Measurements from ENCODE around the gene LSP1.

LSP1 gene

DNA sequence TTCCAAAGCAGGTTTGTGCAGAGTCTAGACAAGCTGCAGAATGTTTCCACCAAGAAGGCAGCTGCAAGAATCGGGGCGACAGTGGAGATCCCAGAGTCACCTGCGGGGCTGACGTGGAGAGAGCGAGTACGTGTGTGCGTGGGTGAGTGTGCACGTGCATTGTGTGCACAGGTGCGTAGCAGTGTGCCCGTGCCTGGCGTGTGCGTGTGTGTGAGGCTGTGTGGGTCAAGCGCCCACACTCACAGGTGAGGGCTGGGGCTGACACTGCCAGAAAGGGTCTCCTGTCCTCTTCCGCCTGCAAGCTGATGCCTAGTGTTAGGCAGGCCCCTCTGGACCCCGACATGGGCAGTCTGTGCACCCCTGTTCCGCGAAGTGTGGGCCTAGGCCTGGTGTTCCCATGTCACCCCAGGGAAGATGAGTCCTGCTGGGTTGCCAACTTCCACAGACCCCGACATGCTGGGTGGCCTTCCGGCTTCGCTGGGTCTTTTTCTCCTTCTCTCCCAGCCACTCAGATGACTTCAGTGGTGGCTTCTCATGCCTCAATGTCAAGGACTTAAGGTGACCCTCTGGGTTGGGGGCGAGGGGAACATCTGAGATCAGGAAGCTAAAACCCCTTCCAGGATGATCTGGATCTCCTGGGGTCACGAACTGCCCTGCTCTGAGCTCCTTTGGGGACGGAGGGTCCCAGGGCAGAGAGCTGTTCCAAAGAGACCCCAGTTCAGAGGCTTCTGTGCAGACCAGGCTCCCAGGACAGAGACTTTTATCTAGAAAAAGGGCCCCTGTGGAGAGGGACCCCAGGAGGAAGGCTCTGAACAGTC, 28.5 kb upstream of the LSP1 start:
- DNase-seq (ENCODE audit: insufficient read length, low spot score) = no peak
- no peak for FAIRE-seq

DNA sequence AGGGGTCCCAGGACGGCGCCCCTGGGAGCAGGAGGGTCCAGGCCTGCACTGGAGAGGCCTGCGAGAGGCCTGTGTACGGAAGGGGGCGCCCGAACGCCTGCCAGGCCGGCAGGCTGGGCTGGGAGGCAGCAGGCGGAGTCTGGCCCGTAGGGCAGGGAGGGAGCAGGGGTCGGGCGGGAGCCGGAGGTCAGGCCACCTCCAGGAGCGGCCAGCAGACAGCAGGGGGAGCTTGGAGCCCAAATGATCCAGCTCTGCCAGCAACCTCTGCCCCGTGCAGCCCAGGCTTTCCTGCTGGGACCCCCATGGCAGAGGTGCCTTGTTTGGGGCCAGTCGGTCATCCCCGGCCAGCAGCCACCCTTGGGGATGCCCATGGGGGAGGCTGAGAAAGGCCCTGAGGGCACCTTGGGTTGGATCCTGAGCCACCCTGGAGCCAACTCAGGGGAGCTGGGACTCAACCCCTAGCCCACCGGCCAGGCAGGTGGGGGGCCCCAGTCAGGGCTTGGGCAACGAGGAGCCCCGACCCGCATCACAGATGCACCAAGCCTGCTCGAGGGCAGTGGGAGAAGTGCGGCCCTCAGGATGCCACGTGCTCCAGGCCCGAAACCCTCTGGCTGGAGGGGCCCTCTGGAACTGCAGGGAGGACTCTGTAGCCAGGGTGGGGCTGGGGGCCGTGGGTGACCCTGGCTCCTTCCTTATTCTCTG, 27.7 kb upstream of the LSP1 start:
- no peak for FAIRE-seq
- DNase-seq (ENCODE audit: insufficient read length, low spot score) = no peak

- FAIRE-seq = no peak
Observed at GRCh38 chr11:1825785-1826451, 27.0 kb upstream of the LSP1 start.

DNA sequence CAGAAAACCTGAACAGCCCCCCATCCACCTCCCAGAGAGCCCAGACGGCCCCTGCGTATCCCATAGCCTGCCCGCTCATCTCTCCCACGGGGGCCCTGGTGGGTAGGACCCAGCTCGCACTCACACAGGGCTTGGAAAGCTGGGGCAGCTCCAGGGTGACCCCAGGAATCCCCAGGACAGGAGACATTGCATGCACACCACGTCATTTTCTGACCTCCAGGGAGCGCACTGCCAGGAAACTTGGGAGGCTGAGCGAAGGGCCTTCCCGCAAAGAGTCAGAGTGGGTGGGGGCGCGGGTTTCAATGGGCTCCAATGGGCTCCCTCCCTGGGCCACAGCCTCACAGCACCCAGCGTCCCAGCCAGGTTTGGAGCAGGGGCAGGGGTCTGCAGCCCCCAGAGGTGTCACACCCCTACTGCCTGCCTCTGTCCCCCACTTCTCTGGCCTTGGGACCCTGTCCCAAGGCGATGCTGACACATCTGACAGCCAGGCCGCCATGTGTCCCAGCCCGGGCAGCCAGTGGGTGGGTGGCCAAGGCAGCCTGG, 26.3 kb upstream of the LSP1 start:
- DNase-seq (ENCODE audit: insufficient read length, low spot score) = no peak

More at GRCh38 chr11:1825785-1826451, 27.0 kb upstream of the LSP1 start:
- DNase-seq (ENCODE audit: insufficient read length, low spot score) = no peak

DNA sequence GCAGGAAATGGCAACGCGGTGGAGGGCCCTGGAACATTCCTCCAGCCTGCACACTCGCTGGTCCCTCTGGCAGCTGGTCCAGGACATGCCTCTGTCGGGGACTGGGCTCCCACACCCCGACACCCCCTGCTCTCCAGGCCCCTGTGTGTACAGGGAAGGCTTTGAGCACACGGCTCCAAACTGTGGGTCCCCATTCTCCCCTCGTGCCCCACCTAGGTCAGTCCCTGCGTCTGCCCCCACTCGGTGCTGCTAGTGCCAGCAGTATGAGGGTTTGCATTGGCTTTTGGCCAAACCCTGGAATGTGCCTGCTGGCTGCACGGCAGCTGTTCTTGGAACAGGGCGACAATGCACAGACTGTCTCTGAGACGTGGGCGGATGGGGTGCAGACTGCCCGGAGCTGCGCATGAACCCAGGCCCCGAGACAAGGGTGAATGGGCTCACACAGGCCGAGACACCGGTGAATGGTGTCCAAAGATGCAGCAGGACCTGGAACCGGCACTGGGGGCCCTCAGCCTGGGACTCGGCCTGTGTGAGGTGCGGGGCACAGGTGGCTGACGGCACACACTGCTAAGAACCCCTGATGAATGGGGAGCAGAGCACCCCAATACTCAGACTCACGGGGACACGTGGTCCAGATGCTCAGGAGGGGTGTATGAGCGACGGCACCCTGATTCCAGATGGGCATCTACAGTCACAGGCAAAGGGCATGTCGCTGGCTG, 25.6 kb upstream of the LSP1 start:
- DNase-seq (ENCODE audit: insufficient read length, low spot score) (peak; percentile 68), FAIRE-seq (peak; percentile 60)

More for the DNA sequence above, 26.3 kb upstream of the LSP1 start:
- no peak for FAIRE-seq

GRCh38 chr11:1827931-1828330, 25.0 kb upstream of the LSP1 start:
- DNase-seq (ENCODE audit: insufficient read length, low spot score) (no peak), FAIRE-seq (no peak)

GRCh38 chr11:1828542-1828941, 24.3 kb upstream of the LSP1 start:
- FAIRE-seq (no peak), DNase-seq (ENCODE audit: insufficient read length, low spot score) (no peak)

- peak; percentile 82 for DNase-seq (ENCODE audit: insufficient read length, low spot score)
- no peak for FAIRE-seq
Observed at GRCh38 chr11:1829039-1829820, 23.7 kb upstream of the LSP1 start.

- FAIRE-seq (no peak), DNase-seq (ENCODE audit: insufficient read length, low spot score) (no peak)
Observed at GRCh38 chr11:1830004-1830321, 22.9 kb upstream of the LSP1 start.

- DNase-seq (ENCODE audit: insufficient read length, low spot score) (peak; percentile 30), FAIRE-seq (no peak)
Observed at GRCh38 chr11:1830322-1831223, 22.3 kb upstream of the LSP1 start.

GRCh38 chr11:1831338-1832210, 21.3 kb upstream of the LSP1 start:
- DNase-seq (ENCODE audit: insufficient read length, low spot score) (no peak), FAIRE-seq (no peak)

- DNase-seq (ENCODE audit: insufficient read length, low spot score) (peak; percentile 70), FAIRE-seq (no peak)
Observed at GRCh38 chr11:1832211-1832919, 20.5 kb upstream of the LSP1 start.

- no peak for FAIRE-seq
- DNase-seq (ENCODE audit: insufficient read length, low spot score) = no peak
Observed at GRCh38 chr11:1832920-1833295, 20.0 kb upstream of the LSP1 start.

DNA sequence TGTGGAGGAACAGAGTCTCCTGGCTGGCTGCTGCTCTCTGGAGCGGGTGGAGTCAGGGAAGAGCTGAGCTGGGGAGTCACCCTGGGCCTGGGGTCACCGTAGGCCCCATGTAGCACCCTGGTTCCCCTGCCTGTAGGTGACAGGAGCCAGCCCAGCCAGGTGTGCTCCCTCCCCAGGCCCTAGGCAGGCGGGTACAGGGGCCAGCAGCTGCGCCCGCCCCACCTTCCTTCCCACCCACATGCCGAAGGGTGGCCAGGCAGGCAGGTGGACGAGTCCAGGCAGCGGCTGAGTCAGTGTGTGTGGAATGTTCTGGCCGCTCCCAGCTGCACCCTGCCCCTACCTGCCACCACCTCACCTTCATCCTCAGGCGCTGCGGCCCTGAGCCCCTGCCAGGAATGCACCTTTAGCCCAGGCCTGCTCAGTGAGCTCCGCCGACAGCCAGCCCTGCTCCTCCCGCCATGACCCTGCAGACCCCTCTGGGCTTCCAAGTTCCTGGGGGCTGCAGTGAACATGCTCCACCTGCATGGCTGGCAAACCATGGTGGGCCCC, 18.7 kb upstream of the LSP1 start:
- no peak for FAIRE-seq
- DNase-seq (ENCODE audit: insufficient read length, low spot score) = no peak

DNA sequence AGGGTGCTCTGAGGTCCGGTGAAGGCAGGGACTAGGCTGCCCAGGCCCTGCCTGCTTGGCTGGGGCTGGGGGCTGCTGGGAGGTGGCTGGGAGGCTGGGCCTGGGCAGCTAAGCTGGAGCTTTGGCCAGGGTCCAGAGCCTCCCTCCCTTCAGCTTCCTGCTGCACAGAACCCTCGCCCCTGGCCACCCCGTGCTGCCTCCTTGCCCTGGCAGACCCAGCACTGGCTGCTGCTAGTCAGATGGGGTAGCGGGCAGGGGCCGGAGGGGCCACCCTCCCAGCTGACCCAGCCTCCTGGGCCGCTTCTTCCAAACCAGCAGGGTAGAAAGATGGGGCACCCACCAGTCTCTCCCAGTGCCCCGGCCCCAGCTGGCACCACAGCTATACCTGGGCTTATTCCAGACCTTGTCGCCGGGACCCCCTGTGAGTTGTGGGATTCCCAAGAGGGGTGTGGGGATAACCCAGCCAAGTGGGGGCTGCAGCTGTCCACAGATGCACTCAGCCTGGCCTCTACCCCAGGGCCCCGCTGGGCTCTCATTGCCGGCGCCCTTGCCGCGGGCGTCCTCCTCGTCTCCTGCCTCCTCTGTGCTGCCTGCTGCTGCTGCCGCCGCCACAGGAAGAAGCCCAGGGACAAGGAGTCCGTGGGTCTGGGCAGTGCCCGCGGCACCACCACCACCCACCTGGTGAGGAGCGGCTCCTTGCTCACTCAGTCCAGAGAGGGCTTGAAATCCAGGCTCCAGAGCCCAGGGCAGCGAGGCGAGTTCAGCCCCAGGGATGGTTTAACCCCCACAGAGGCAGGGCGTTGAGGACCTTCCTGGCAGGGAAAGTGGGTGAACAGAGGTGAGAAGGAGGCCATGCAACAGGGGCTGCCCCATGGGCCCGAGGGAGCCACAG, 17.9 kb upstream of the LSP1 start, which contains the start of gene SYT8:
Gene SYT8 (plus strand): TSS at position 212 of the 892 bp plus-strand sequence. CDS start 116 bp downstream, at position 328.
- FAIRE-seq = no peak
- no peak for DNase-seq (ENCODE audit: insufficient read length, low spot score)

DNA sequence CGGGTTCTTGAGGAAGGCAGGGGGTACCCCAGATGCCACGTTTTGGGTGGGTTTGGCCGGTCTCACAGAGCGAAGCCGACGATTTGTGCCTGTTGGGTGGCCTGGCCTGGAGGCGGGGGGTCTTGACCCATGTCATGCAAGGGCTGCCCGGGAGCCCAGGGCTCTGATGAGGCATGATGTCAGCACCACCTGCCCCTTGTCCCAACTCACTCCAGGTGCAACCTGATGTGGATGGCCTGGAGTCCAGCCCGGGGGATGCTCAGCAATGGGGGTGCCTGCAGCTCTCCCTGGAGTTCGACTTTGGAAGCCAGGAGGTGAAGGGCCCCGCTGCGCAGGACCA, 17.2 kb upstream of the LSP1 start:
- DNase-seq (ENCODE audit: insufficient read length, low spot score) (no peak), FAIRE-seq (no peak)
